Mammary epithelial cell (primary cell): ENCODE measurements around the gene EPHA3.

Experiments
- CTCF ChIP-seq, 2 donors: IDR thresholded peaks in 1 of 2; conservative IDR thresholded peaks in 1 of 2; 2 replicates each; pipeline ENCODE4 v1.5.1; 2011 to 2012; ENCODE audit warnings: inconsistent platforms in 2 of 2, low read length in 2 of 2, mild to moderate bottlenecking in 2 of 2, control low read depth in 1 of 2, low read depth in 1 of 2; ENCODE audit not compliant: insufficient read depth in 1 of 2; ENCODE audit errors: extremely low read depth in 1 of 2
- EZH2 ChIP-seq: IDR thresholded peaks from 2 replicates; pipeline ENCODE4 v1.6.1; 2012; ENCODE audit warnings: low read length, inconsistent platforms, borderline replicate concordance

GRCh38 chr3:89264037-89264560, 156.7 kb downstream of the EPHA3 start:
- TF ChIP-seq CTCF (conservative IDR thresholded peaks at IDR 0.05 in 1 of 2, IDR thresholded peaks at IDR 0.05 in 1 of 2; ENCODE audit: extremely low read depth in 1 of 2, insufficient read depth in 1 of 2, low read depth in 1 of 2, low read length in 2 of 2) (no peak), EZH2 (no peak)
